ENCODE measurements around the gene FBXO44. TPM values are rescaled to one million over a fixed set of nuclear protein-coding genes. Genes with fewer than 3 reads are reported as not detected.
A peak's percentile ranks its signal among the peaks of the same experiment; 100 is the strongest.
"Not testable (repeated sequence)": the region's sequence is repeated elsewhere in the genome, so short reads cannot be mapped to it uniquely, and the experiment has no call there.

The FBXO44 gene
- total RNA-seq, 1 experiment from 2014 or later: 34.9 TPM

- DNase-seq (ENCODE audit: low spot score): peak; percentile 76
- H3K27ac Mint-ChIP-seq: not testable (repeated sequence)
Measured at GRCh38 chr1:11642418-11643017, 12.2 kb upstream of the FBXO44 start.

DNA sequence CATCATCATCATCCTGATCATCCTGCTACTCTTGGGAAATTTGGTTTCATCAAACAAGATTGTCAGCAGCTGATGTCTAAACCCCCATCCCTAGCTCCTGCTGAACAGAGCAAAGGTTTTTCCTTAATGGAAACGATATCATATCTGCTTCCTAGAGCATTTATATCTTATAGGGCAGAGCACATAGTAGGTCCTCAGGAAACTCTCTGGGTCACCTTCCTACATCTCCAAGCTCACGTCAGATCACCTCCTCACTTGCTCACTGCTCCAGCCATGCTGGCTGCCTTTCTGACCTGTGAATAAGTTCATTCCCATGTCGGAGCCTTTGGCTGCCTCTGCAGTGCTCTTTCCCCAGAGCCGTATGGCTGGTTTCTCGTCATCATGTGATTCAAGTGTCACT, 10.9 kb upstream of the FBXO44 start:
- DNase-seq (ENCODE audit: low spot score) (no peak), ATAC-seq (no peak)
- Mint-ChIP-seq H3K27ac (no peak overlapping the region), H3K36me3 (no peaks in the 10 kb centered on the region), H3K9me3 (no peaks in the 10 kb centered on the region), H3K4me3 (no peak overlapping the region), H3K27me3 (ENCODE audit: low read depth) (no peaks in the 10 kb centered on the region), H3K4me1 (peaks cover 6% of the 10 kb centered on the region; the same call in 1 of the 2 replicates)
- TF ChIP-seq, protein P1, sequence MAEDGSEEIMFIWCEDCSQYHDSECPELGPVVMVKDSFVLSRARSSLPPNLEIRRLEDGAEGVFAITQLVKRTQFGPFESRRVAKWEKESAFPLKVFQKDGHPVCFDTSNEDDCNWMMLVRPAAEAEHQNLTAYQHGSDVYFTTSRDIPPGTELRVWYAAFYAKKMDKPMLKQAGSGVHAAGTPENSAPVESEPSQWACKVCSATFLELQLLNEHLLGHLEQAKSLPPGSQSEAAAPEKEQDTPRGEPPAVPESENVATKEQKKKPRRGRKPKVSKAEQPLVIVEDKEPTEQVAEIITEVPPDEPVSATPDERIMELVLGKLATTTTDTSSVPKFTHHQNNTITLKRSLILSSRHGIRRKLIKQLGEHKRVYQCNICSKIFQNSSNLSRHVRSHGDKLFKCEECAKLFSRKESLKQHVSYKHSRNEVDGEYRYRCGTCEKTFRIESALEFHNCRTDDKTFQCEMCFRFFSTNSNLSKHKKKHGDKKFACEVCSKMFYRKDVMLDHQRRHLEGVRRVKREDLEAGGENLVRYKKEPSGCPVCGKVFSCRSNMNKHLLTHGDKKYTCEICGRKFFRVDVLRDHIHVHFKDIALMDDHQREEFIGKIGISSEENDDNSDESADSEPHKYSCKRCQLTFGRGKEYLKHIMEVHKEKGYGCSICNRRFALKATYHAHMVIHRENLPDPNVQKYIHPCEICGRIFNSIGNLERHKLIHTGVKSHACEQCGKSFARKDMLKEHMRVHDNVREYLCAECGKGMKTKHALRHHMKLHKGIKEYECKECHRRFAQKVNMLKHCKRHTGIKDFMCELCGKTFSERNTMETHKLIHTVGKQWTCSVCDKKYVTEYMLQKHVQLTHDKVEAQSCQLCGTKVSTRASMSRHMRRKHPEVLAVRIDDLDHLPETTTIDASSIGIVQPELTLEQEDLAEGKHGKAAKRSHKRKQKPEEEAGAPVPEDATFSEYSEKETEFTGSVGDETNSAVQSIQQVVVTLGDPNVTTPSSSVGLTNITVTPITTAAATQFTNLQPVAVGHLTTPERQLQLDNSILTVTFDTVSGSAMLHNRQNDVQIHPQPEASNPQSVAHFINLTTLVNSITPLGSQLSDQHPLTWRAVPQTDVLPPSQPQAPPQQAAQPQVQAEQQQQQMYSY (CRISPR knock-in tag; IDR thresholded peaks at IDR 0.05): no peak
- TF ChIP-seq ATF6 (CRISPR knock-in tag; IDR thresholded peaks at IDR 0.05) (no peak), NR1H2 (CRISPR knock-in tag; IDR thresholded peaks at IDR 0.05) (no peak), ZNF138 (CRISPR knock-in tag; conservative IDR thresholded peaks at IDR 0.05) (no peak)
- CTCF ChIA-PET: interaction anchor here (0.6 to 4.9 kb wide), 19 partner anchors 10 to 606 kb away, joined by 3 to 40 read pairs (median 4); partner anchors contain the start of genes FBXO2, FBXO44 and FBXO6
- POLR2A ChIA-PET: no interaction called here

More at GRCh38 chr1:11642418-11643017, 12.2 kb upstream of the FBXO44 start:
- H3K36me3 Mint-ChIP-seq; H3K27me3 Mint-ChIP-seq (ENCODE audit: low read depth); H3K4me1 Mint-ChIP-seq; H3K4me3 Mint-ChIP-seq; H3K9me3 Mint-ChIP-seq: not testable (repeated sequence)
- ATAC-seq: peak; percentile 70
- ChIA-PET CTCF (interaction anchor here (0.6 to 4.9 kb wide), 24 partner anchors 8 to 407 kb away, joined by 3 to 40 read pairs (median 5); partner anchors contain the start of genes DISP3, FBXO2 and FBXO6), POLR2A (interaction anchor here (1.0 kb wide), 1 partner anchor 322 kb away, joined by 3 read pairs; no protein-coding TSS in a partner anchor)
- TF ChIP-seq CTCF (IDR thresholded peaks at IDR 0.05) (peak; percentile 95), GTF2I (CRISPR knock-in tag; conservative IDR thresholded peaks at IDR 0.05) (0 out of 2 replicates have a peak, but pooled peaks have one; percentile 3)

GRCh38 chr1:11645270-11645669, 9.4 kb upstream of the FBXO44 start:
- no peak for ATAC-seq
- ChIA-PET POLR2A (interaction anchor here (1.0 kb wide), 1 partner anchor 286 kb away, joined by 3 read pairs; no protein-coding TSS in a partner anchor), CTCF (interaction anchor here (0.6 to 4.9 kb wide), 53 partner anchors 9 to 608 kb away, joined by 3 to 40 read pairs (median 5); partner anchors contain the start of genes AGTRAP, DISP3, EXOSC10 and FBXO2)
- H3K9me3 Mint-ChIP-seq: no peaks in the 10 kb centered on the region
- H3K36me3 Mint-ChIP-seq: no peaks in the 10 kb centered on the region
- TF ChIP-seq ZNF425 (CRISPR knock-in tag; conservative IDR thresholded peaks at IDR 0.05): no peak
- H3K27ac Mint-ChIP-seq: no peak overlapping the region
- DNase-seq (ENCODE audit: low spot score): no peak
- H3K4me1 Mint-ChIP-seq: peaks cover 11% of the 10 kb centered on the region
- no peak overlapping the region for H3K4me3 Mint-ChIP-seq
- peaks cover 5% of the 10 kb centered on the region for H3K27me3 Mint-ChIP-seq (ENCODE audit: low read depth)

Data from WTC11 (cell line).